NCI-H524 treated with DMSO at 0.1 percent for 48 hours (cell line): ENCODE results near the gene MASP2.

Source experiments
- DNase-seq: peaks from one replicate; lab custom pipeline; 2025; lab: John Stamatoyannopoulos, UW

MASP2 gene

GRCh38 chr1:10989095-10989494, 57.9 kb downstream of the MASP2 start:
- DNase-seq: no peak

GRCh38 chr1:10987840-10988417, 59.1 kb downstream of the MASP2 start:
- DNase-seq: no peak

- DNase-seq: no peak
These were observed 60.5 kb downstream of the MASP2 start for GRCh38 chr1:10986525-10986890.

- no peak for DNase-seq
These were observed 66.0 kb downstream of the MASP2 start for GRCh38 chr1:10980841-10981727.

- DNase-seq: no peak
These were observed 66.9 kb downstream of the MASP2 start for GRCh38 chr1:10980094-10980577.

GRCh38 chr1:10979483-10979920, 67.5 kb downstream of the MASP2 start:
- no peak for DNase-seq

GRCh38 chr1:10978719-10979118, 68.3 kb downstream of the MASP2 start:
- no peak for DNase-seq
